Breast epithelium (tissue), 3 donors: Measurements from ENCODE around the gene SLC17A6.

Source experiments
- CTCF ChIP-seq, 3 donors: fragments of 450-650 bp; IDR thresholded peaks; one replicate each; pipeline ENCODE4 v1.5.1; 2016 to 2017; ENCODE audit warnings: antibody characterized with exemption in 3 of 3, mild to moderate bottlenecking in 3 of 3, moderate library complexity in 3 of 3
- POLR2A ChIP-seq: fragments of 450-650 bp; IDR thresholded peaks from one replicate; pipeline ENCODE4 v1.6.1; 2016; ENCODE audit warnings: antibody characterized with exemption, mild to moderate bottlenecking, moderate library complexity
- POLR2AphosphoS5 ChIP-seq, 3 donors: sonication (generic); formaldehyde crosslinking; IDR thresholded peaks; one replicate each; pipeline ENCODE4 v1.6.1; 2017; ENCODE audit warnings: antibody characterized with exemption in 3 of 3

GRCh38 chr11:22340701-22341587 lies 2.8 kb downstream of the SLC17A6 start:
- no peak for TF ChIP-seq POLR2AphosphoS5 (IDR thresholded peaks at IDR 0.05)
- TF ChIP-seq CTCF (IDR thresholded peaks at IDR 0.05) = no peak
- TF ChIP-seq POLR2A = no peak
